22Rv1 (cell line): ENCODE results near the gene EFNA4.

ENCODE experiments used
- ZFX ChIP-seq: fragments of 450-650 bp; IDR thresholded peaks from 2 replicates; pipeline ENCODE4 v1.6.1; 2017; ENCODE audit warnings: antibody characterized with exemption, borderline replicate concordance
- TF ChIP-seq, protein P1 (sequence below): fragments of 450-650 bp; IDR thresholded peaks from 2 replicates; pipeline ENCODE4 v1.5.1; 2017; ENCODE audit warnings: mild to moderate bottlenecking

DNA sequence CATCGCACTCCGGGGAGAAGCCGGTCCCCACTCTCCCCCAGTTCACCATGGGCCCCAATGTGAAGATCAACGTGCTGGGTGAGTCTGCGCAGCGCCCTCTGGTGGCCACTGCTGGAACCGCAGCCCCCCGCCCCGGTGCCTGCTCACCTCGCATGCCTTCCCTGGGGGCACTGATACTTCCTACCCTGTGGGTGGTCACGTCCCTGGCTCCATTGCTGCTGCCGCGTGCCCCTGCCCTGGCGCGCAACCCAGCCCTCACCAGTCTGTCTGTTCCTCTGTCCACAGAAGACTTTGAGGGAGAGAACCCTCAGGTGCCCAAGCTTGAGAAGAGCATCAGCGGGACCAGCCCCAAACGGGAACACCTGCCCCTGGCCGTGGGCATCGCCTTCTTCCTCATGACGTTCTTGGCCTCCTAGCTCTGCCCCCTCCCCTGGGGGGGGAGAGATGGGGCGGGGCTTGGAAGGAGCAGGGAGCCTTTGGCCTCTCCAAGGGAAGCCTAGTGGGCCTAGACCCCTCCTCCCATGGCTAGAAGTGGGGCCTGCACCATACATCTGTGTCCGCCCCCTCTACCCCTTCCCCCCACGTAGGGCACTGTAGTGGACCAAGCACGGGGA lies 22.7 kb downstream of the EFNA4 start:
- TF ChIP-seq, protein P1, sequence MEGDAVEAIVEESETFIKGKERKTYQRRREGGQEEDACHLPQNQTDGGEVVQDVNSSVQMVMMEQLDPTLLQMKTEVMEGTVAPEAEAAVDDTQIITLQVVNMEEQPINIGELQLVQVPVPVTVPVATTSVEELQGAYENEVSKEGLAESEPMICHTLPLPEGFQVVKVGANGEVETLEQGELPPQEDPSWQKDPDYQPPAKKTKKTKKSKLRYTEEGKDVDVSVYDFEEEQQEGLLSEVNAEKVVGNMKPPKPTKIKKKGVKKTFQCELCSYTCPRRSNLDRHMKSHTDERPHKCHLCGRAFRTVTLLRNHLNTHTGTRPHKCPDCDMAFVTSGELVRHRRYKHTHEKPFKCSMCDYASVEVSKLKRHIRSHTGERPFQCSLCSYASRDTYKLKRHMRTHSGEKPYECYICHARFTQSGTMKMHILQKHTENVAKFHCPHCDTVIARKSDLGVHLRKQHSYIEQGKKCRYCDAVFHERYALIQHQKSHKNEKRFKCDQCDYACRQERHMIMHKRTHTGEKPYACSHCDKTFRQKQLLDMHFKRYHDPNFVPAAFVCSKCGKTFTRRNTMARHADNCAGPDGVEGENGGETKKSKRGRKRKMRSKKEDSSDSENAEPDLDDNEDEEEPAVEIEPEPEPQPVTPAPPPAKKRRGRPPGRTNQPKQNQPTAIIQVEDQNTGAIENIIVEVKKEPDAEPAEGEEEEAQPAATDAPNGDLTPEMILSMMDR: peak; percentile 100
- no peak for TF ChIP-seq ZFX
